ENCODE results near the gene KIF13A. TPM values are rescaled to one million over a fixed set of nuclear protein-coding genes. Genes with fewer than 3 reads are reported as not detected.

KIF13A gene
- total and polyA plus RNA-seq, 4 donors, result 4.3 to 28.1 (median 10.6) TPM

GRCh38 chr6:17938901-17939300, 48.5 kb downstream of the KIF13A start:
- WGBS, result 97% methylated on average over 2 of the region's 2 CpGs

GRCh38 chr6:17935188-17936149, 52.0 kb downstream of the KIF13A start:
- TF ChIP-seq ZBTB33 (IDR thresholded peaks at IDR 0.05), result no peak
- no peak for TF ChIP-seq YY1 (IDR thresholded peaks at IDR 0.05)
- TF ChIP-seq GABPA (IDR thresholded peaks at IDR 0.05 in 1 of 2, conservative IDR thresholded peaks at IDR 0.05 in 1 of 2), result no peak
- no peak for TF ChIP-seq NR2F2 (IDR thresholded peaks at IDR 0.05)
- no peak for DNase-seq (ENCODE audit: low spot score)
- Histone ChIP-seq H3K9ac (ENCODE audit: low read depth in 1 of 2, low read length in 2 of 2) (no peak overlapping the region), H3K36me3 (ENCODE audit: control insufficient read depth in 4 of 4, insufficient read depth in 3 of 4, low read depth in 1 of 4, low read length in 3 of 4) (peaks cover 0 to 1% (median 0%) of the 10 kb centered on the region in 4 donors), H3K27me3 (ENCODE audit: control insufficient read depth in 4 of 4, insufficient read depth in 4 of 4, low read length in 3 of 4) (no peaks in the 10 kb centered on the region), H3K27ac (ENCODE audit: low read depth in 1 of 2, low read length in 2 of 2) (no peak overlapping the region), H3K9me3 (ENCODE audit: control insufficient read depth in 4 of 4, low read length in 3 of 4) (no peaks in the 10 kb centered on the region), H3K4me1 (ENCODE audit: control insufficient read depth in 4 of 4, insufficient read depth in 4 of 4, low read length in 3 of 4) (peaks cover 7 to 36% (median 26%) of the 10 kb centered on the region in 4 donors), H3K4me3 (ENCODE audit: low read depth in 1 of 3, low read length in 3 of 3) (no peak overlapping the region)
- 66% methylated on average over 5 of the region's 5 CpGs for WGBS

More at GRCh38 chr6:17938901-17939300, 48.5 kb downstream of the KIF13A start:
- no peak overlapping the region for H3K27ac ChIP-seq (ENCODE audit: low read depth in 1 of 2, low read length in 2 of 2)
- H3K9ac ChIP-seq (ENCODE audit: low read depth in 1 of 2, low read length in 2 of 2), result no peak overlapping the region
- H3K4me1 ChIP-seq (ENCODE audit: control insufficient read depth in 4 of 4, insufficient read depth in 4 of 4, low read length in 3 of 4), result peaks cover 2 to 10% (median 6%) of the 10 kb centered on the region in 4 donors
- DNase-seq (ENCODE audit: low spot score), result no peak
- no peak for TF ChIP-seq JUND (IDR thresholded peaks at IDR 0.05)
- H3K9me3 ChIP-seq (ENCODE audit: control insufficient read depth in 4 of 4, low read length in 3 of 4), result no peaks in the 10 kb centered on the region
- no peaks in the 10 kb centered on the region for H3K27me3 ChIP-seq (ENCODE audit: control insufficient read depth in 4 of 4, insufficient read depth in 4 of 4, low read length in 3 of 4)
- H3K4me3 ChIP-seq (ENCODE audit: low read depth in 1 of 3, low read length in 3 of 3), result no peak overlapping the region
- peaks cover 0 to 1% (median 0%) of the 10 kb centered on the region in 4 donors for H3K36me3 ChIP-seq (ENCODE audit: control insufficient read depth in 4 of 4, insufficient read depth in 3 of 4, low read depth in 1 of 4, low read length in 3 of 4)

- Histone ChIP-seq H3K9me3 (ENCODE audit: control insufficient read depth in 4 of 4, low read length in 3 of 4) (no peaks in the 10 kb centered on the region), H3K4me3 (ENCODE audit: low read depth in 1 of 3, low read length in 3 of 3) (no peak overlapping the region), H3K27me3 (ENCODE audit: control insufficient read depth in 4 of 4, insufficient read depth in 4 of 4, low read length in 3 of 4) (no peaks in the 10 kb centered on the region), H3K36me3 (ENCODE audit: control insufficient read depth in 4 of 4, insufficient read depth in 3 of 4, low read depth in 1 of 4, low read length in 3 of 4) (peaks cover 0 to 1% (median 0%) of the 10 kb centered on the region in 4 donors), H3K27ac (ENCODE audit: low read depth in 1 of 2, low read length in 2 of 2) (no peak overlapping the region), H3K9ac (ENCODE audit: low read depth in 1 of 2, low read length in 2 of 2) (no peak overlapping the region), H3K4me1 (ENCODE audit: control insufficient read depth in 4 of 4, insufficient read depth in 4 of 4, low read length in 3 of 4) (peaks cover 9 to 48% (median 33%) of the 10 kb centered on the region in 4 donors)
- WGBS, result 87% methylated on average over 4 of the region's 4 CpGs
- TF ChIP-seq MAX (IDR thresholded peaks at IDR 0.05) (no peak), RAD21 (IDR thresholded peaks at IDR 0.05) (no peak)
- DNase-seq (ENCODE audit: low spot score), result no peak
Observed at GRCh38 chr6:17933716-17934115, 53.7 kb downstream of the KIF13A start.

GRCh38 chr6:17932330-17932852, 55.0 kb downstream of the KIF13A start:
- Histone ChIP-seq H3K36me3 (ENCODE audit: control insufficient read depth in 4 of 4, insufficient read depth in 3 of 4, low read depth in 1 of 4, low read length in 3 of 4) (peaks cover 0 to 1% (median 0%) of the 10 kb centered on the region in 4 donors), H3K4me1 (ENCODE audit: control insufficient read depth in 4 of 4, insufficient read depth in 4 of 4, low read length in 3 of 4) (peaks cover 11 to 48% (median 33%) of the 10 kb centered on the region in 4 donors), H3K4me3 (ENCODE audit: low read depth in 1 of 3, low read length in 3 of 3) (no peak overlapping the region), H3K27ac (ENCODE audit: low read depth in 1 of 2, low read length in 2 of 2) (peak overlapping the region; percentile 53 to 95), H3K9me3 (ENCODE audit: control insufficient read depth in 4 of 4, low read length in 3 of 4) (no peaks in the 10 kb centered on the region), H3K27me3 (ENCODE audit: control insufficient read depth in 4 of 4, insufficient read depth in 4 of 4, low read length in 3 of 4) (no peaks in the 10 kb centered on the region), H3K9ac (ENCODE audit: low read depth in 1 of 2, low read length in 2 of 2) (no peak overlapping the region)
- 12% methylated on average over 5 of the region's 5 CpGs for WGBS
- peak; percentile 44 for DNase-seq (ENCODE audit: low spot score)
- TF ChIP-seq NR2F2 (IDR thresholded peaks at IDR 0.05) (peak; percentile 37), REST (IDR thresholded peaks at IDR 0.05) (no peak), CTCF (IDR thresholded peaks at IDR 0.05; ENCODE audit: low read depth, low read length, missing input control) (no peak), YY1 (IDR thresholded peaks at IDR 0.05) (peak; percentile 16), ZBTB33 (IDR thresholded peaks at IDR 0.05) (no peak)
